OCI-LY1 (cell line): ENCODE results near the gene METTL8.

Experiments used
- CTCF ChIP-seq: fragments of 200-600 bp; sonication (generic), shearing (Covaris generic); IDR thresholded peaks from 2 replicates; pipeline ENCODE4 v1.5.1; 2017; ENCODE audit warnings: mild to moderate bottlenecking, antibody characterized with exemption, low read length, moderate library complexity, mixed read lengths
- EZH2 ChIP-seq: fragments of 200-600 bp; sonication (generic), shearing (Covaris generic); IDR thresholded peaks from 2 replicates; pipeline ENCODE4 v1.8.0; 2017; ENCODE audit warnings: borderline replicate concordance, mixed run types, mild to moderate bottlenecking, antibody characterized with exemption, low read length, moderate library complexity, mixed read lengths

GRCh38 chr2:171460537-171460936 is 26.7 kb upstream of the METTL8 start:
- TF ChIP-seq EZH2 (no peak), CTCF (no peak)
